Mesenchymal stem cell (in vitro differentiated cells and primary cell): ENCODE results near the gene ABCA6.

Experiments used
- DNase-seq: peaks from one replicate; pipeline ENCODE4 v3.0.0-alpha.2; 2013
- H2AFZ ChIP-seq: one replicate; pipeline ENCODE4 v1.6.1; 2013; ENCODE audit warnings: low read depth, mild to moderate bottlenecking, control low read depth, inconsistent platforms, low read length, moderate library complexity
- H2AK5ac ChIP-seq: 2 replicates; pipeline ENCODE4 v1.6.1; 2013; ENCODE audit warnings: low read length, moderate library complexity, mild to moderate bottlenecking, inconsistent platforms; ENCODE audit not compliant: severe bottlenecking
- H2BK120ac ChIP-seq: one replicate; pipeline ENCODE4 v1.6.1; 2013; ENCODE audit warnings: low read depth, mild to moderate bottlenecking, inconsistent platforms, low read length, moderate library complexity
- H2BK12ac ChIP-seq, 2 experiments: one replicate each; pipeline ENCODE4 v1.6.1; 2013; ENCODE audit warnings: inconsistent platforms in 2 of 2, low read length in 2 of 2, mild to moderate bottlenecking in 2 of 2, moderate library complexity in 2 of 2, control low read depth in 1 of 2
- H2BK15ac ChIP-seq: one replicate; pipeline ENCODE4 v1.6.1; 2013; ENCODE audit warnings: mild to moderate bottlenecking, low read depth, inconsistent platforms; ENCODE audit not compliant: poor library complexity, severe bottlenecking
- H2BK5ac ChIP-seq: 2 replicates; pipeline ENCODE4 v1.6.1; 2013; ENCODE audit warnings: low read depth, mild to moderate bottlenecking, low read length, control low read depth, inconsistent platforms; ENCODE audit not compliant: poor library complexity, severe bottlenecking
- H3K14ac ChIP-seq, 2 experiments: one replicate each; pipeline ENCODE4 v1.6.1; 2013; ENCODE audit warnings: inconsistent platforms in 2 of 2, low read length in 2 of 2, control low read depth in 1 of 2, mild to moderate bottlenecking in 1 of 2, moderate library complexity in 1 of 2
- H3K18ac ChIP-seq, 2 experiments: one replicate each; pipeline ENCODE4 v1.6.1; 2013; ENCODE audit warnings: inconsistent platforms in 2 of 2, low read length in 2 of 2, control low read depth in 1 of 2, low read depth in 1 of 2, mild to moderate bottlenecking in 1 of 2
- H3K23ac ChIP-seq, 2 experiments: one replicate each; pipeline ENCODE4 v1.6.1; 2013; ENCODE audit warnings: inconsistent platforms in 2 of 2, low read length in 2 of 2, mild to moderate bottlenecking in 2 of 2, moderate library complexity in 2 of 2, control low read depth in 1 of 2
- H3K27ac ChIP-seq: 2 replicates; pipeline ENCODE4 v1.5.1; 2013; ENCODE audit warnings: mild to moderate bottlenecking, moderate library complexity, low read length, control low read depth, inconsistent platforms; ENCODE audit not compliant: poor library complexity, severe bottlenecking
- H3K27me3 ChIP-seq, 2 experiments: 2 replicates each; pipeline versions ENCODE4 v1.6.1 to v1.7.0; 2013; ENCODE audit warnings: low read length in 2 of 2, mild to moderate bottlenecking in 2 of 2, moderate library complexity in 2 of 2, control low read depth in 1 of 2, inconsistent platforms in 1 of 2; ENCODE audit not compliant: control insufficient read depth in 1 of 2, insufficient read depth in 1 of 2
- H3K36me3 ChIP-seq, 2 experiments: 2 replicates each; pipeline versions ENCODE4 v1.6.1 to v1.7.0; 2013; ENCODE audit warnings: low read length in 2 of 2, control low read depth in 1 of 2, inconsistent platforms in 1 of 2, low read depth in 1 of 2, mild to moderate bottlenecking in 1 of 2; ENCODE audit not compliant: insufficient read depth in 2 of 2, control insufficient read depth in 1 of 2
- H3K4ac ChIP-seq, 2 experiments: one replicate each; pipeline ENCODE4 v1.6.1; 2013; ENCODE audit warnings: inconsistent platforms in 2 of 2, low read length in 2 of 2, mild to moderate bottlenecking in 2 of 2, moderate library complexity in 2 of 2, control low read depth in 1 of 2, low read depth in 1 of 2
- H3K4me1 ChIP-seq: 2 replicates; pipeline ENCODE4 v1.6.1; 2013; ENCODE audit warnings: low read depth, low read length, control low read depth; ENCODE audit not compliant: control insufficient read depth, insufficient read depth
- H3K4me2 ChIP-seq: 2 replicates; pipeline ENCODE4 v1.6.1; 2013; ENCODE audit warnings: low read length, mild to moderate bottlenecking, inconsistent platforms; ENCODE audit not compliant: poor library complexity, severe bottlenecking
- H3K4me3 ChIP-seq, 2 experiments: 2 replicates each; pipeline versions ENCODE4 v1.5.1 to v1.7.0; 2013; ENCODE audit warnings: low read length in 2 of 2, mild to moderate bottlenecking in 2 of 2, control low read depth in 1 of 2, low read depth in 1 of 2; ENCODE audit not compliant: insufficient read depth in 1 of 2
- H3K79me1 ChIP-seq: replicated peaks from 2 replicates; pipeline ENCODE4 v1.6.1; 2013; ENCODE audit warnings: mild to moderate bottlenecking, control low read depth, low read length, inconsistent platforms; ENCODE audit not compliant: poor library complexity, severe bottlenecking
- H3K9ac ChIP-seq: 2 replicates; pipeline ENCODE4 v1.7.0; 2013; ENCODE audit warnings: mild to moderate bottlenecking, low read length, moderate library complexity
- H3K9me3 ChIP-seq: 2 replicates; pipeline ENCODE4 v1.7.0; 2013; ENCODE audit warnings: mild to moderate bottlenecking, low read length; ENCODE audit not compliant: control insufficient read depth
- H4K8ac ChIP-seq: one replicate; pipeline ENCODE4 v1.6.1; 2013; ENCODE audit warnings: inconsistent platforms, mild to moderate bottlenecking, low read length, moderate library complexity
- H4K91ac ChIP-seq: one replicate; pipeline ENCODE4 v1.6.1; 2013; ENCODE audit warnings: mild to moderate bottlenecking, low read length, inconsistent platforms
- WGBS: methylation state at CpG from one replicate; pipeline ENCODE4 v1.1.7; 2013; ENCODE audit warnings: mixed read lengths; 5-methylcytosine and 5-hydroxymethylcytosine counted together

The ABCA6 gene

GRCh38 chr17:69047368-69048263, 94.1 kb downstream of the ABCA6 start:
- no peak overlapping the region for H3K4me2 ChIP-seq
- H3K23ac ChIP-seq, result no peak overlapping the region
- H3K36me3 ChIP-seq, result peaks cover 0 to 70% of the 10 kb centered on the region in 2 experiments
- peak overlapping the region; percentile 4 for H2AK5ac ChIP-seq
- peak overlapping the region; percentile 61 to 88 for H3K4ac ChIP-seq
- 0% methylated on average over 2 of the region's 3 CpGs for WGBS
- H4K91ac ChIP-seq, result peak overlapping the region; percentile 30
- peak overlapping the region; percentile 52 for H3K27ac ChIP-seq
- no peak overlapping the region for H3K4me3 ChIP-seq
- H3K9me3 ChIP-seq, result no peaks in the 10 kb centered on the region
- H3K9ac ChIP-seq, result peak overlapping the region; percentile 78
- DNase-seq, result peak; percentile 80
- no peaks in the 10 kb centered on the region for H3K27me3 ChIP-seq
- H4K8ac ChIP-seq, result peak overlapping the region; percentile 87
- peak overlapping the region in 1 of 2 experiments; percentile 79 for H2BK12ac ChIP-seq
- H3K14ac ChIP-seq, result no peak overlapping the region
- H2BK5ac ChIP-seq, result peak overlapping the region; percentile 39
- no peak overlapping the region for H2BK15ac ChIP-seq
- peak overlapping the region; percentile 23 to 54 for H3K18ac ChIP-seq
- H3K4me1 ChIP-seq, result no peaks in the 10 kb centered on the region
- H3K79me1 ChIP-seq, result no peaks in the 10 kb centered on the region
- H2BK120ac ChIP-seq, result peak overlapping the region; percentile 71
- H2AFZ ChIP-seq, result no peak overlapping the region

- H3K9ac ChIP-seq, result peak overlapping the region; percentile 10
- no peaks in the 10 kb centered on the region for H3K27me3 ChIP-seq
- H3K9me3 ChIP-seq, result no peaks in the 10 kb centered on the region
- no peak overlapping the region for H2AK5ac ChIP-seq
- no peak overlapping the region for H3K4me3 ChIP-seq
- H2BK120ac ChIP-seq, result no peak overlapping the region
- no peaks in the 10 kb centered on the region for H3K4me1 ChIP-seq
- no peak overlapping the region for H2BK5ac ChIP-seq
- no peak overlapping the region for H2BK12ac ChIP-seq
- WGBS, result 83% methylated on average over 1 of the region's 4 CpGs
- H3K27ac ChIP-seq, result no peak overlapping the region
- no peak overlapping the region for H3K18ac ChIP-seq
- H3K79me1 ChIP-seq, result no peaks in the 10 kb centered on the region
- no peak overlapping the region for H3K4ac ChIP-seq
- no peak for DNase-seq
- no peak overlapping the region for H3K14ac ChIP-seq
- H4K8ac ChIP-seq, result no peak overlapping the region
- H3K4me2 ChIP-seq, result no peak overlapping the region
- peaks cover 0 to 80% of the 10 kb centered on the region in 2 experiments for H3K36me3 ChIP-seq
- H4K91ac ChIP-seq, result no peak overlapping the region
- H3K23ac ChIP-seq, result no peak overlapping the region
- no peak overlapping the region for H2BK15ac ChIP-seq
- no peak overlapping the region for H2AFZ ChIP-seq
These were observed 95.4 kb downstream of the ABCA6 start for GRCh38 chr17:69046121-69046807.

GRCh38 chr17:69045646-69046045, 96.0 kb downstream of the ABCA6 start:
- Histone ChIP-seq H3K4me1 (no peaks in the 10 kb centered on the region), H3K4ac (no peak overlapping the region), H3K9me3 (no peaks in the 10 kb centered on the region), H3K4me3 (no peak overlapping the region), H3K23ac (no peak overlapping the region), H3K18ac (no peak overlapping the region), H3K36me3 (peaks cover 0 to 84% of the 10 kb centered on the region in 2 experiments), H3K27ac (no peak overlapping the region), H2BK15ac (no peak overlapping the region), H3K4me2 (no peak overlapping the region), H2BK120ac (no peak overlapping the region), H2AK5ac (no peak overlapping the region), H4K8ac (no peak overlapping the region), H3K14ac (no peak overlapping the region), H2AFZ (no peak overlapping the region), H3K9ac (no peak overlapping the region), H2BK12ac (no peak overlapping the region), H2BK5ac (no peak overlapping the region), H3K27me3 (no peaks in the 10 kb centered on the region), H4K91ac (no peak overlapping the region), H3K79me1 (no peaks in the 10 kb centered on the region)
- DNase-seq, result no peak
- no CpG with 5 or more reads among the region's 2 CpGs for WGBS

- H3K79me1 ChIP-seq, result no peaks in the 10 kb centered on the region
- H2BK5ac ChIP-seq, result no peak overlapping the region
- no peak overlapping the region for H3K23ac ChIP-seq
- H3K4me2 ChIP-seq, result no peak overlapping the region
- H2BK120ac ChIP-seq, result no peak overlapping the region
- H3K14ac ChIP-seq, result no peak overlapping the region
- DNase-seq, result no peak
- peaks cover 0 to 82% of the 10 kb centered on the region in 2 experiments for H3K36me3 ChIP-seq
- H4K91ac ChIP-seq, result no peak overlapping the region
- H3K9ac ChIP-seq, result no peak overlapping the region
- H4K8ac ChIP-seq, result no peak overlapping the region
- H2BK12ac ChIP-seq, result no peak overlapping the region
- no peak overlapping the region for H2AFZ ChIP-seq
- H3K4ac ChIP-seq, result no peak overlapping the region
- no peaks in the 10 kb centered on the region for H3K4me1 ChIP-seq
- H3K18ac ChIP-seq, result no peak overlapping the region
- H3K27me3 ChIP-seq, result no peaks in the 10 kb centered on the region
- H2BK15ac ChIP-seq, result no peak overlapping the region
- no peak overlapping the region for H2AK5ac ChIP-seq
- no CpG with 5 or more reads among the region's 2 CpGs for WGBS
- no peaks in the 10 kb centered on the region for H3K9me3 ChIP-seq
- no peak overlapping the region for H3K4me3 ChIP-seq
- no peak overlapping the region for H3K27ac ChIP-seq
These were observed 97.3 kb downstream of the ABCA6 start for GRCh38 chr17:69044371-69044770.
